Mononuclear cell (primary cell): Measurements from ENCODE around the gene GRM7. TPM values are rescaled to one million over a fixed set of nuclear protein-coding genes. Genes with fewer than 3 reads are reported as not detected.

Experiments
- H3K27me3 ChIP-seq: 2 replicates; pipeline ENCODE4 v1.6.0; 2011; ENCODE audit warnings: low read length, control low read depth; ENCODE audit not compliant: insufficient read depth
- H3K4me1 ChIP-seq: 2 replicates; pipeline ENCODE4 v1.5.1; 2011; ENCODE audit warnings: mild to moderate bottlenecking, low read length, control low read depth; ENCODE audit not compliant: insufficient read depth
- H3K4me3 ChIP-seq: 2 replicates; pipeline ENCODE4 v1.5.1; 2011; ENCODE audit warnings: mild to moderate bottlenecking, low read length, moderate library complexity
- H3K9me3 ChIP-seq: 2 replicates; pipeline ENCODE4 v1.5.1; 2011; ENCODE audit warnings: low read depth, mild to moderate bottlenecking, control low read depth, low read length
- total RNA-seq: library from RNA; depleted of rRNA; stranded (reverse); fragments of >200 nt; gene quantifications from one replicate; pipeline ENCODE4 v1.2.3, GENCODE V29; 2012

The GRM7 gene
- total RNA-seq, 1 donor, result not detected

GRCh38 chr3:7315037-7315436 lies 454.1 kb downstream of the GRM7 start:
- no peaks in the 10 kb centered on the region for H3K27me3 ChIP-seq
- no peaks in the 10 kb centered on the region for H3K4me1 ChIP-seq
- H3K9me3 ChIP-seq, result no peaks in the 10 kb centered on the region

GRCh38 chr3:7322957-7323669 lies 462.2 kb downstream of the GRM7 start:
- Histone ChIP-seq H3K9me3 (no peaks in the 10 kb centered on the region), H3K27me3 (no peaks in the 10 kb centered on the region), H3K4me3 (no peak overlapping the region), H3K4me1 (no peaks in the 10 kb centered on the region)

More at GRCh38 chr3:7315037-7315436, 454.1 kb downstream of the GRM7 start:
- no peak overlapping the region for H3K4me3 ChIP-seq

- Histone ChIP-seq H3K4me1 (no peaks in the 10 kb centered on the region), H3K27me3 (no peaks in the 10 kb centered on the region), H3K4me3 (no peak overlapping the region), H3K9me3 (no peaks in the 10 kb centered on the region)
Observed at GRCh38 chr3:7328339-7328738, 467.4 kb downstream of the GRM7 start.

- Histone ChIP-seq H3K4me3 (no peak overlapping the region), H3K4me1 (no peaks in the 10 kb centered on the region), H3K9me3 (no peaks in the 10 kb centered on the region), H3K27me3 (no peaks in the 10 kb centered on the region)
Observed at GRCh38 chr3:7332696-7333095, 471.8 kb downstream of the GRM7 start.

DNA sequence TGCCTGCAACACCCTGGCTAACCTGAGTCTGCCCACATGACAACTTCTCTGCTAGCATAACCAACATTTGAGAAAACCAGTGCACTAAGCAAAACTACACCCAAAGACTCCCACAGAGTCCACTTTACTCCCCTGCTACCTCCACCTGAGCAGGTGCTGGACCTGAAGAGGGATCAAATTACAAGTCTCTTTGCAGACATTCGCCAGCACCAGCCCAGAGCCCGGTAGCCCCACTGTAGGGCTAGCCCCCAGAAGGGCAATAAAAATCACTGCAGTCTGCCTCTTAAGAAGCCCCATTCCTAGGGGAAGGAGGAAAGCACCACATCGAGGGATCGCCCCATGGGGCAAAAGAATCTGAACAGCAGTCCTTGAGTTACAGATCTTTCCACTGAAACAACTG lies 472.2 kb downstream of the GRM7 start:
- H3K9me3 ChIP-seq, result no peaks in the 10 kb centered on the region
- no peak overlapping the region for H3K4me3 ChIP-seq
- no peaks in the 10 kb centered on the region for H3K27me3 ChIP-seq
- no peaks in the 10 kb centered on the region for H3K4me1 ChIP-seq

- no peak overlapping the region for H3K4me3 ChIP-seq
- H3K27me3 ChIP-seq, result no peaks in the 10 kb centered on the region
- no peaks in the 10 kb centered on the region for H3K4me1 ChIP-seq
- H3K9me3 ChIP-seq, result no peaks in the 10 kb centered on the region
Observed at GRCh38 chr3:7340795-7341194, 479.9 kb downstream of the GRM7 start.

- H3K4me3 ChIP-seq, result no peak overlapping the region
- H3K4me1 ChIP-seq, result no peaks in the 10 kb centered on the region
- no peaks in the 10 kb centered on the region for H3K27me3 ChIP-seq
- H3K9me3 ChIP-seq, result no peaks in the 10 kb centered on the region
Observed at GRCh38 chr3:7346364-7346763, 485.4 kb downstream of the GRM7 start.

DNA sequence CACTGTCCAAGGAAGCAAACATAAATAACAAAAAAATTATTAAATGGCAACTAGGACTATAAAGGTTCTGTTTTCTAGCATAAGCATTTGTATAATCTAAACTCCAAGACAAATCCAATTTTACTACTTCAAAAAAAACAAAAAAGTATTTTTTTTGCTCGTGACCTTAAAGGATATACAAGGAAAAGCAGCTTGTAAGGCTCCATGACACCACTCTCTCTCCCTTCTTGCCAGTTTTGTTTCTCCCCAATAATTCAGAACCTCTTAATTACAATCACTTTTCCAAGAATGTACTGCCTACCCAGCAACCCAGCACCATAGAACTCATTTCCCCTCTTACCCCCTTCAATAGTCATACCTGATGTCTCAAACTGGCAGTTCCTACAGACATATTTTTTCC lies 496.2 kb downstream of the GRM7 start:
- H3K9me3 ChIP-seq, result no peaks in the 10 kb centered on the region
- H3K27me3 ChIP-seq, result no peaks in the 10 kb centered on the region
- H3K4me1 ChIP-seq, result no peaks in the 10 kb centered on the region
- H3K4me3 ChIP-seq, result no peak overlapping the region

- Histone ChIP-seq H3K4me3 (no peak overlapping the region), H3K27me3 (no peaks in the 10 kb centered on the region), H3K4me1 (no peaks in the 10 kb centered on the region), H3K9me3 (no peaks in the 10 kb centered on the region)
Observed at GRCh38 chr3:7367968-7368367, 507.1 kb downstream of the GRM7 start.

DNA sequence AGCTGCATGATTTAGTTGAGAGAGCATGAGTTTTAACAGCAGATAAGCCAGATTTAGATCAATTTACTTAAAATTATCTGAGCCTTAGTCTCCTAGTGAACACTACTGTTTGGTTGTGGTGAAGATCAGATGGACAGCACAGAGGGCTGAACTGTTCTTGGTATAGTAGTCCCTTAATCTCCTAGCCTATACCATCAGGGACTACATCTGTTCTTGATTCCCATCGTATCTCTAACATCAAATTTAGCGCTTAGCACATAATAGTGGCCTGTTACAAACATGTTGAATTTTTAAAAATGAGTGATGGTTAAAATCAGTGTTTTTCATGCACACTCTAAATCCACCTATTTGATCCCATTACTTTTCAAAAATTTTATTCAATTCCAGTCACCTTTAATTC lies 507.7 kb downstream of the GRM7 start:
- H3K4me3 ChIP-seq, result no peak overlapping the region

GRCh38 chr3:7371693-7372572 lies 511.0 kb downstream of the GRM7 start:
- Histone ChIP-seq H3K4me3 (no peak overlapping the region), H3K9me3 (no peaks in the 10 kb centered on the region), H3K4me1 (no peaks in the 10 kb centered on the region), H3K27me3 (no peaks in the 10 kb centered on the region)

More for the DNA sequence above, 507.7 kb downstream of the GRM7 start:
- no peaks in the 10 kb centered on the region for H3K27me3 ChIP-seq
- no peaks in the 10 kb centered on the region for H3K4me1 ChIP-seq
- H3K9me3 ChIP-seq, result no peaks in the 10 kb centered on the region

DNA sequence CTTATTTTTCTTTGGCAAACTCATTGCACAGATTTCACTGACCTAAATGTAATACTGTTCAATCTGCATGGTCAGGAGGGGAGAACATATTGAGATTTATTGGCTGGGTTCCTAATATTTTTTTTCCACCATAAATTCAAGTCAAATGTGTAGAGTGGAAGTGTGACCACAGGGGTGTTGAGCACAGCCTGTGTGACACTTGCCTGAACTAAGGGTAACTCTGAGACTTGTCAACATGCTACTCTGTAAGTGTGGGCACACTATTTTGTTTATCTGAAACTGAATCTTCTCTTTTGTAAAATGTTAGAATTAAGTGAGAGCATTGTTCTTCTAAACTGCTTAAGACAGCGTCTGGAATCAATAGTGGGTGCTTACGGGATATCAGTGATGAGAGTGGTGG lies 516.2 kb downstream of the GRM7 start:
- Histone ChIP-seq H3K27me3 (no peaks in the 10 kb centered on the region), H3K9me3 (no peaks in the 10 kb centered on the region), H3K4me1 (no peaks in the 10 kb centered on the region), H3K4me3 (no peak overlapping the region)

DNA sequence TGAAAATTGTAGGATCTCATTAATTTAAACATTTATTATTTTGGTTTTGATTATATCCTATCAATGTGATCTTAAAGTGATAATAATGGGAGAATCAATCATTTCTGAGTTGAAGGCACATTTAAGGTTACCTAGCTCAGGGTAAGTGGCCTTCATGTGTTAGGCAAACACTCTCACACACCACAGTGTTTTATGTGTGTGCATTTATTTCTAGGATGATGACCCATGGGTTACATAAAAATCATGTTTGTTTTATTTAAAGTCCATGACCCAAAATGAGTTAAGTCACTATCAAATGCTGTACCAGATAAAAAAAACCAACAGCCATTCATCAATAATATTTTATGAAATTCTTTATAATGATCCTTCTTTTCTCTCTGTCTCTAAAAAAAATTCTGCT lies 520.8 kb downstream of the GRM7 start:
- no peak overlapping the region for H3K4me3 ChIP-seq
- H3K9me3 ChIP-seq, result no peaks in the 10 kb centered on the region
- no peaks in the 10 kb centered on the region for H3K27me3 ChIP-seq
- no peaks in the 10 kb centered on the region for H3K4me1 ChIP-seq

DNA sequence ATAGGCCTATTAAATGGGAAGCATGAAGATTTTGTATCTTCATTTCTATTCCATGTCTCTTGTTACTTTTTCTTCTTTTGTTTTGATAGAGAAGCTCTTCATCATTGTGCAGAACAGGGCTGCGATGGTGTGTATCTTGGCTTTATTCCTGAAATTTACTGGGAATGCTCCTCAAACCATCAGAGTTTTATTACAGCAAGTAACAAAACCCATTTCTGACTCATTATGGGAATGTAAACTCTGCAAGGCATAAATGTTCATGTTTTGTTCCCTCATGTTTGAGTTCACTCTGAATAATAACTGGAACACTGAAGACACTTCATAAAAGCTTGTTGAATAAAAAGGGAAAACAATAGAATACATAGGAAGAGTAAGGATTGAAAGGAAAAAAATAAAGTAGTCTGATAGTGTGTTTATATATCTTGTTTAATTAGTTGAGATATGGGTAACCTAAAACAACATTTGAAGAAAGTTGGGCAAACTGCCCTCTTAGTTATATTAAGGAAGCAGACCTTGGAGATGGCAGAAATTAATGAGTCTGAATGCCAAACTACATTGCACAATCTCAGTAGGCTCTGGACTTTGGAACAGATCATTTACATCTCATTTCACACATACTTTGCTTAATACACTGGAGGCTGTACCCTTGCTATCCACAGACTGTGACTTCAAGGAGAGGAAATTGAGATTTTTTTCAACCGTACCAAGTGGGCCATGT lies 521.5 kb downstream of the GRM7 start:
- H3K4me3 ChIP-seq, result no peak overlapping the region
- H3K4me1 ChIP-seq, result no peaks in the 10 kb centered on the region
- no peaks in the 10 kb centered on the region for H3K9me3 ChIP-seq
- no peaks in the 10 kb centered on the region for H3K27me3 ChIP-seq

- Histone ChIP-seq H3K27me3 (no peaks in the 10 kb centered on the region), H3K9me3 (no peaks in the 10 kb centered on the region), H3K4me1 (no peaks in the 10 kb centered on the region), H3K4me3 (no peak overlapping the region)
Observed at GRCh38 chr3:7385635-7386034, 524.7 kb downstream of the GRM7 start.
